Measurements from ENCODE around the gene MT1F. TPM values are rescaled to one million over a fixed set of nuclear protein-coding genes. Genes with fewer than 3 reads are reported as not detected.
"Not testable (repeated sequence)": the region's sequence is repeated elsewhere in the genome, so short reads cannot be mapped to it uniquely, and the experiment has no call there.

The MT1F gene
- polyA plus RNA-seq, 1 donor (not counting 4 experiments of a cell fraction or from before 2014, with no cell fraction given) = 2.3 TPM

DNA sequence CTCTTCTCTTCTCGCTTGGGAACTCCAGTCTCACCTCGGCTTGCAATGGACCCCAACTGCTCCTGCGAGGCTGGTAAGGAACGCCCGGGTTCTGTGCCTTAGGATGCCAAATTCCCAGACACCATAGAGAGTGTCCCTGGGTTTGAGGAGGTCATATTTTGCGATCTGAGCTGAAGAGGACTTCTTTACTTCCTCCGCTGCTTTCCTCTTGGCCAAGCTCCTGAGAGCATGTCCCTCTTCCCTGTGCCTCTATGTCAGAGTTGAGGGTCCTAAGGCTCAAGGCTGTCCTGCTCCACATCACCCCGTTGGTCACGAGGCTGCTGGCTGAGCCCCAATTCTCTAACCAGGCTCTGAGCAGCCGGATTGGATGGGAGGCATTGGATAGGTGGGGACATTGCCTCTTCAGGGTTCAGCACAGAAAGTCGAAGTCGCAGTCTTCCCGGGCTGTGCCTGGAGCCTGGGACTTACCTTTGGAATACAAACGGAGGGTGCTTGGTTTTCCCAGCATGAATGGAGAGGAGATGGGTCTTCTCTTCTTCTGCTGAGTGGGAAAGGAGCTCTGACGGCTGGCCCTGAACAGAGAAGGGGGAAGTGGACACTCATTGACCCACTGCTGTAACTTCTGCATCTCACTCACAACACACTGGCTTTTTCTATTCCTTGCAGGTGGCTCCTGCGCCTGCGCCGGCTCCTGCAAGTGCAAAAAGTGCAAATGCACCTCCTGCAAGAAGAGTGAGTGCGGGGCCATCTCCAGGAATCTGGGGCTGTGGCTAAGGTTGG lies 12.3 kb downstream of the MT1F start:
- no peak overlapping the region for H3K27ac ChIP-seq (ENCODE audit: control insufficient read depth, insufficient read depth, low read length)
- no peak overlapping the region for H3K4me3 ChIP-seq (ENCODE audit: control insufficient read depth in 2 of 3, extremely low read depth in 1 of 3, insufficient read depth in 2 of 3, low read depth in 1 of 3, low read length in 3 of 3)
- no peak overlapping the region for H3K9ac ChIP-seq (ENCODE audit: control insufficient read depth, extremely low read depth, insufficient read depth, low read length)
- no peak for FAIRE-seq
- TF ChIP-seq, protein P1, sequence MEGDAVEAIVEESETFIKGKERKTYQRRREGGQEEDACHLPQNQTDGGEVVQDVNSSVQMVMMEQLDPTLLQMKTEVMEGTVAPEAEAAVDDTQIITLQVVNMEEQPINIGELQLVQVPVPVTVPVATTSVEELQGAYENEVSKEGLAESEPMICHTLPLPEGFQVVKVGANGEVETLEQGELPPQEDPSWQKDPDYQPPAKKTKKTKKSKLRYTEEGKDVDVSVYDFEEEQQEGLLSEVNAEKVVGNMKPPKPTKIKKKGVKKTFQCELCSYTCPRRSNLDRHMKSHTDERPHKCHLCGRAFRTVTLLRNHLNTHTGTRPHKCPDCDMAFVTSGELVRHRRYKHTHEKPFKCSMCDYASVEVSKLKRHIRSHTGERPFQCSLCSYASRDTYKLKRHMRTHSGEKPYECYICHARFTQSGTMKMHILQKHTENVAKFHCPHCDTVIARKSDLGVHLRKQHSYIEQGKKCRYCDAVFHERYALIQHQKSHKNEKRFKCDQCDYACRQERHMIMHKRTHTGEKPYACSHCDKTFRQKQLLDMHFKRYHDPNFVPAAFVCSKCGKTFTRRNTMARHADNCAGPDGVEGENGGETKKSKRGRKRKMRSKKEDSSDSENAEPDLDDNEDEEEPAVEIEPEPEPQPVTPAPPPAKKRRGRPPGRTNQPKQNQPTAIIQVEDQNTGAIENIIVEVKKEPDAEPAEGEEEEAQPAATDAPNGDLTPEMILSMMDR (optimal IDR thresholded peaks at IDR 0.05 in 1 of 3, IDR thresholded peaks at IDR 0.05 in 1 of 3, conservative IDR thresholded peaks at IDR 0.05 in 1 of 3; ENCODE audit: extremely low read depth in 1 of 3, insufficient read depth in 2 of 3, low read length in 3 of 3) = no peak
- TF ChIP-seq EZH2 (IDR thresholded peaks at IDR 0.05; ENCODE audit: low read length) = no peak
- no peak for DNase-seq (ENCODE audit: low read depth, low spot score)
- H3K9me1 ChIP-seq (ENCODE audit: control insufficient read depth, extremely low read depth, insufficient read depth, low read length) = no peaks in the 10 kb centered on the region
- H4K20me1 ChIP-seq (ENCODE audit: control insufficient read depth, extremely low read depth, insufficient read depth, low read length) = no peaks in the 10 kb centered on the region
- peaks cover 36% of the 10 kb centered on the region for H3K27me3 ChIP-seq (ENCODE audit: control insufficient read depth, extremely low read depth, insufficient read depth, low read length)
- H3K4me1 ChIP-seq (ENCODE audit: control insufficient read depth, extremely low read depth, insufficient read depth, low read length) = peaks cover 14% of the 10 kb centered on the region
- H3K36me3 ChIP-seq (ENCODE audit: control insufficient read depth in 2 of 2, extremely low read depth in 1 of 2, insufficient read depth in 2 of 2, low read length in 2 of 2) = no peaks in the 10 kb centered on the region
- no peaks in the 10 kb centered on the region for H3K79me2 ChIP-seq (ENCODE audit: control insufficient read depth, insufficient read depth, low read length)
- dilution Hi-C loops (cut with MboI; ENCODE audit: extremely low pct_ligation_motif_present, low sequenced_read_pairs) = no loop called here
- H2AFZ ChIP-seq (ENCODE audit: control insufficient read depth, low read length) = no peak overlapping the region
- no peaks in the 10 kb centered on the region for H3K9me3 ChIP-seq (ENCODE audit: control insufficient read depth, low read depth, low read length)
- H3K4me2 ChIP-seq (ENCODE audit: control insufficient read depth, extremely low read depth, insufficient read depth, low read depth, low read length) = no peak overlapping the region

GRCh38 chr16:56670620-56670934 lies 12.8 kb downstream of the MT1F start:
- dilution Hi-C loops (cut with MboI; ENCODE audit: extremely low pct_ligation_motif_present, low sequenced_read_pairs) = no loop called here
- no peak overlapping the region for H3K9ac ChIP-seq (ENCODE audit: control insufficient read depth, extremely low read depth, insufficient read depth, low read length)
- H3K4me2 ChIP-seq (ENCODE audit: control insufficient read depth, extremely low read depth, insufficient read depth, low read depth, low read length) = no peak overlapping the region
- H3K4me1 ChIP-seq (ENCODE audit: control insufficient read depth, extremely low read depth, insufficient read depth, low read length) = peaks cover 14% of the 10 kb centered on the region
- FAIRE-seq (no peak), DNase-seq (ENCODE audit: low read depth, low spot score) (no peak)
- no peak overlapping the region for H3K27ac ChIP-seq (ENCODE audit: control insufficient read depth, insufficient read depth, low read length)
- H3K27me3 ChIP-seq (ENCODE audit: control insufficient read depth, extremely low read depth, insufficient read depth, low read length) = peaks cover 36% of the 10 kb centered on the region
- H4K20me1 ChIP-seq (ENCODE audit: control insufficient read depth, extremely low read depth, insufficient read depth, low read length) = no peaks in the 10 kb centered on the region
- TF ChIP-seq, protein P1 (optimal IDR thresholded peaks at IDR 0.05 in 1 of 3, IDR thresholded peaks at IDR 0.05 in 1 of 3, conservative IDR thresholded peaks at IDR 0.05 in 1 of 3; ENCODE audit: extremely low read depth in 1 of 3, insufficient read depth in 2 of 3, low read length in 3 of 3) = no peak
- TF ChIP-seq EZH2 (IDR thresholded peaks at IDR 0.05; ENCODE audit: low read length) = no peak
- no peaks in the 10 kb centered on the region for H3K9me1 ChIP-seq (ENCODE audit: control insufficient read depth, extremely low read depth, insufficient read depth, low read length)
- no peak overlapping the region for H2AFZ ChIP-seq (ENCODE audit: control insufficient read depth, low read length)
- no peaks in the 10 kb centered on the region for H3K79me2 ChIP-seq (ENCODE audit: control insufficient read depth, insufficient read depth, low read length)
- H3K9me3 ChIP-seq (ENCODE audit: control insufficient read depth, low read depth, low read length) = no peaks in the 10 kb centered on the region
- H3K4me3 ChIP-seq (ENCODE audit: control insufficient read depth in 2 of 3, extremely low read depth in 1 of 3, insufficient read depth in 2 of 3, low read depth in 1 of 3, low read length in 3 of 3) = no peak overlapping the region
- H3K36me3 ChIP-seq (ENCODE audit: control insufficient read depth in 2 of 2, extremely low read depth in 1 of 2, insufficient read depth in 2 of 2, low read length in 2 of 2) = no peaks in the 10 kb centered on the region

GRCh38 chr16:56671691-56672090 lies 13.9 kb downstream of the MT1F start:
- FAIRE-seq = peak; percentile 86
- H3K79me2 ChIP-seq (ENCODE audit: control insufficient read depth, insufficient read depth, low read length); dilution Hi-C loops (cut with MboI; ENCODE audit: extremely low pct_ligation_motif_present, low sequenced_read_pairs): not testable (repeated sequence)

DNA sequence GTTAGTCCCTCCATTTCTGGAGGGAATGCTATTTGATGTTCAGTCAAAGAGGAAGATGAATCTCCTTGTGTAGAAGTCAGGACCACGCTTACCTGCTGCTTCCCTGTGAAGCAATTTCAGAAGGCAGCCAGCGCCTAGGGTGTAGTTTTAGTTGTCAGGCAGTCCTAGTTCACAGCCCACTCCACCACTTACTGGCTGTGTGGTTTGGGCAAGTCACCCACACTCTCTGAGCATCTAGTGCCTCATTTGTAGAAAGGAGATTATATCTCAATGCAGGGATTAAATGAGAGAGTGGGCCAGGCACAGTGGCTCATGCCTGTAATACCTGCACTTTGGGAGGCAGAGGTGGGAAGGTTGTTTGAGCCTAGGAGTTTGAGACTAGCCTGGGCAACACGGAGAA lies 14.4 kb downstream of the MT1F start:
- H3K4me3 ChIP-seq (ENCODE audit: control insufficient read depth in 2 of 3, extremely low read depth in 1 of 3, insufficient read depth in 2 of 3, low read depth in 1 of 3, low read length in 3 of 3) = not testable (repeated sequence)
- H3K27me3 ChIP-seq (ENCODE audit: control insufficient read depth, extremely low read depth, insufficient read depth, low read length) = peaks cover 34% of the 10 kb centered on the region

More at GRCh38 chr16:56671691-56672090, 13.9 kb downstream of the MT1F start:
- H2AFZ ChIP-seq (ENCODE audit: control insufficient read depth, low read length); H3K9me3 ChIP-seq (ENCODE audit: control insufficient read depth, low read depth, low read length); H3K9me1 ChIP-seq (ENCODE audit: control insufficient read depth, extremely low read depth, insufficient read depth, low read length); H3K4me3 ChIP-seq (ENCODE audit: control insufficient read depth in 2 of 3, extremely low read depth in 1 of 3, insufficient read depth in 2 of 3, low read depth in 1 of 3, low read length in 3 of 3); H4K20me1 ChIP-seq (ENCODE audit: control insufficient read depth, extremely low read depth, insufficient read depth, low read length); H3K36me3 ChIP-seq (ENCODE audit: control insufficient read depth in 2 of 2, extremely low read depth in 1 of 2, insufficient read depth in 2 of 2, low read length in 2 of 2); H3K27ac ChIP-seq (ENCODE audit: control insufficient read depth, insufficient read depth, low read length); H3K4me2 ChIP-seq (ENCODE audit: control insufficient read depth, extremely low read depth, insufficient read depth, low read depth, low read length); H3K9ac ChIP-seq (ENCODE audit: control insufficient read depth, extremely low read depth, insufficient read depth, low read length); DNase-seq (ENCODE audit: low read depth, low spot score): not testable (repeated sequence)
- Histone ChIP-seq H3K27me3 (ENCODE audit: control insufficient read depth, extremely low read depth, insufficient read depth, low read length) (peaks cover 36% of the 10 kb centered on the region), H3K4me1 (ENCODE audit: control insufficient read depth, extremely low read depth, insufficient read depth, low read length) (peaks cover 14% of the 10 kb centered on the region)

More for the DNA sequence above, 14.4 kb downstream of the MT1F start:
- H3K9me3 ChIP-seq (ENCODE audit: control insufficient read depth, low read depth, low read length); H3K9me1 ChIP-seq (ENCODE audit: control insufficient read depth, extremely low read depth, insufficient read depth, low read length); H3K9ac ChIP-seq (ENCODE audit: control insufficient read depth, extremely low read depth, insufficient read depth, low read length); FAIRE-seq; dilution Hi-C loops (cut with MboI; ENCODE audit: extremely low pct_ligation_motif_present, low sequenced_read_pairs); H2AFZ ChIP-seq (ENCODE audit: control insufficient read depth, low read length); DNase-seq (ENCODE audit: low read depth, low spot score); H3K27ac ChIP-seq (ENCODE audit: control insufficient read depth, insufficient read depth, low read length); H3K36me3 ChIP-seq (ENCODE audit: control insufficient read depth in 2 of 2, extremely low read depth in 1 of 2, insufficient read depth in 2 of 2, low read length in 2 of 2); H3K79me2 ChIP-seq (ENCODE audit: control insufficient read depth, insufficient read depth, low read length); H3K4me2 ChIP-seq (ENCODE audit: control insufficient read depth, extremely low read depth, insufficient read depth, low read depth, low read length); H4K20me1 ChIP-seq (ENCODE audit: control insufficient read depth, extremely low read depth, insufficient read depth, low read length): not testable (repeated sequence)
- H3K4me1 ChIP-seq (ENCODE audit: control insufficient read depth, extremely low read depth, insufficient read depth, low read length) = peaks cover 14% of the 10 kb centered on the region
